Stimulated activated CD4-positive, alpha-beta T cell treated with anti-CD3 and anti-CD28 coated beads, Interleukin-2, amount 100 ng/mL, for 48 hours (primary cell): Measurements from ENCODE around the gene PPP2R2B.
"Not testable (repeated sequence)": the region's sequence is repeated elsewhere in the genome, so short reads cannot be mapped to it uniquely, and the experiment has no call there.

ENCODE experiments used
- DNase-seq, 2 donors: peaks; one replicate each; pipeline ENCODE4 v3.0.0-alpha.2; 2020

The PPP2R2B gene

DNA sequence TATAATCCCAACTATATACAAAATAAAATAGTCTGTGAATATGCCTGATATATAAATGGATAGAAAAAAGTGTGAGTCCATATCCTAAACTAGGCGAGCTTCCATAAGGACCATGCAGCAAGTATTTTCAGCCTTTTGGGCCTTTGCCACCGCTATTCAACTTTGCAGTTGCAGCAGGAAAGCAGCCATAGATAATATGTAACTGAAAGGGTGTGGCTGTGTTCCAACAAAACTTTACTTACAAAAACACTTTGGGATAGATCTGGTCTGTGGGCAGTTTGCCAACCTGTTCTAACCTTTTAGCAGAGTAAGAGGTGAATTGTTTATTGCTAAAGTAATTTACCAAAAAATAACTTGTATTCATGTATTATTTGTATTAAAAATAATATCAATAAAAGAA is 234.8 kb downstream of the PPP2R2B start:
- DNase-seq = no peak

GRCh38 chr5:146642410-146642809 is 236.1 kb downstream of the PPP2R2B start:
- DNase-seq = no peak

DNA sequence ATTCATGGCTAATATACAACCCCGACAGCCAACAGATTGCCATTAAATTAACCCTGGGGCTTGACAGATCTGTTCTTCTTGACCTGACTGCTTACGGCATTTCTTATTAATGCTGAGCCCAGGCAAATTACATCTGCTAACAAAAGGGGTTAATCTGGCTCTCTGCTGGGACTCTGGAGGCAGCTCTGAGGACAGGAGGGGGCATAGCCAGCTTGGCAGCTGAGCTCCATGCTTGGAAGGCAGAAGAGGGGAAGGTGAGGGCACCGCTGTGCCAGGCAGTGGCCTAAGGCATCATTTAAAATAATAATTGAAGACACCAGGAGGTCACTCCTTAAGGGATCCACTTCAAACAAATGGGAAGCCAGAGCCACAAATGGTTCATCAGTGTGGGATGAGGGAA is 236.6 kb downstream of the PPP2R2B start:
- no peak for DNase-seq

- no peak for DNase-seq
These were observed 238.2 kb downstream of the PPP2R2B start for GRCh38 chr5:146640285-146640896.

GRCh38 chr5:146635443-146635842 is 243.1 kb downstream of the PPP2R2B start:
- DNase-seq = no peak

GRCh38 chr5:146633323-146633764 is 245.2 kb downstream of the PPP2R2B start:
- DNase-seq = no peak

DNA sequence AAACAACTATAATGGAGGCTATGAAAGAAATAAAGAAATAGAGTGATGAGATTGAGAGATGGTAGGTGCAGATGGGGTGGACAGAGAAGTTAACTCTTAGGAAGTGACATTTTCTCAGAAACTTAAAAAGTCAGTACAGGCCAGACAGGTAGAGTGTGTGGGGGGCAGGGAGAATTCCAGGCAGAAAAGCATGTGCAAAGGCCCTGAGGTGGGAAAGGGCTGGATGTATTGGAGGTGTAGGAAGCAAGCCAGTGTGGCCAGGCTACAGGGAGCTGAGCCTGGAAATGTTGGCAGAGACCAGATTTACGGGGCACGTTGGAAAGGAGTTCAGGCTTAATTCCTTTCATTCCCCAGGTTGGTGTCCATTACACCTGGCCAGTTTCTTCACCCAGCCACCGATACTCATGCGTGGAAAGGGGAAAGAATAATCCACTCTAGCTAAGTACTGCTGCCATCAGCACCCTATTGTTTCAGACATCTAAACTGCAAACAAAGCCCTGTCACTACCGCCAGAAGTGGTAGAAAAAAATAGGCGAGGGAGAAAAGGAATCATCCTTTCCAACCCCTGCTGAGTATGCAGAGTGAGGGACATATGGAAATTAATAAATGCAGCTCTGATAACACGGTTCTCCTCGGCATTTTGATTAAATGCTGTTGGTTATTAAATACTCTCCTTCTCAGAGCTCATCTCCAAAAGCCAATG is 245.8 kb downstream of the PPP2R2B start:
- no peak for DNase-seq

- no peak for DNase-seq
These were observed 248.1 kb downstream of the PPP2R2B start for GRCh38 chr5:146630472-146630871.

DNA sequence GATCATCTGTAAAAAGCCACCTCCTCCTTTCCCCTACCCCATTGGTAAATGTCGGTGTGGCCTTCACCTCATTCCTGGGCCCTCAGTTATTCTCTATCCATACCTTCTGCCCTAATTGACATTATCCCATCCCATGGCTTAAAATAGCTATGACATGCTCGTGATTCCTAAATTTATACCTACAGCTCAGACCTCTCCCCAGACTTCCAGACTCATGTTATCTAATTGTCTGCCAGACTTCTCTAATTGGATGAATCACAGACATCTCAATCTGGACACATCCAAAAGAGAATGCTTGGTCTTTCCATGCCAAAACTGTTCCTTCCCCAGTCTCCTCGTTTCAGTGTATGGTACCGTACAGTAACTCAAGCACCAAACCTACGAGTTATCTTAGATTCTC is 249.6 kb downstream of the PPP2R2B start:
- no peak for DNase-seq

DNA sequence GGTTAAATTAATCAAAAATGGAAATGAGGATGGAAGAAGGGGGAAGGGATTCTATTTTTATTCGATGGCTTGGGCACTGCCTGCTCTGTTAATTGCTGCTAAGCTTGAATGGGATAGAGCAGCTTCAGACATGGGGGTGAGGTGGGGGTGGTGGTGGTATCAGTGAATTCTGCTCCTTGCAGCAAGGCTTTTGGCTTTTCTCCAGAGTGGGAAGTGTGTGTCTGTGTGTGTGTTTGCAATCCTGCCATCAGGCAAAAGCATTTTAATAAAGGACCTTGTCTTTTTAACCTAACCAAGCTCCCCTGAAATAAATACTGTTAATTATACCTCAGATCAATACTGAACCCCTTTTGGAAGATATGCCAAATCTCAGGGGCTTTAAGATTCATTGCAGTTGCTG is 251.6 kb downstream of the PPP2R2B start:
- no peak for DNase-seq

DNA sequence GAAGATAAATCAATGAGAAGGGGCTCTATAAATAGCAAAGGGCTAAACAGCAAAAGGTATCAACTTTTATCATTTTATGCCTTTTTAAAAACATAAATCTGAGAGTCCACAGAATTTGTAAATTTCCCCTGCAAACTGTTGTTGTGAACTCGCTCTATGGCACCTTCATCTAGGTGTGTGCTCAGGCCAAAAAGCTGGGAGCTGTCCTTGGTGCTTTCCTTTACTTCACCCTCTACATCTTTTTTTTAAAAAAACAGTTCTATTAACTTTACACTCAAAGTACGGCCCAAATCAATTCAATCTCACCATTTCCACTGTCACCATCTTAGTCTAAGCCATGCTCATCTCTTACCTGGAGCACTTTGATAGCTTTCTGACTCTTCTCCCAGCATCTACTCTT is 254.4 kb downstream of the PPP2R2B start:
- DNase-seq = no peak

DNA sequence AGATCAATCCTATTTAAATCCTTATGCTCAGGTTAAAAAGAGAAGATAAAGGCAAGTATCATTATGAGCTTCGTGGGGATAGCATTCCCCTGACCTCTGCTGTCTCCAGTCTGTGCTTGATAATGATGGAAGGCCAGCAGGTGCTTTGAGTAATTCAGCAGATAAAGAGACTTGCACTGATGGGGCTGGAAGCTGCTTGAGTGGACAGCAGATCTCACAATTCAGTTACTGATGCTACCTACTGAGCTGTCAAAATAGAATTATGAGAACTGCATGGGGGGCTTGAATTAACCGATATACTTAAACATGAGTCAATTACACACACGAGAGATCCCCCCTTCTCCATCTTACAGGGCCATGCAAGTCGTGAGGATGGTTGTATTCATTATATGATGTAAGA is 254.9 kb downstream of the PPP2R2B start:
- DNase-seq = no peak

DNA sequence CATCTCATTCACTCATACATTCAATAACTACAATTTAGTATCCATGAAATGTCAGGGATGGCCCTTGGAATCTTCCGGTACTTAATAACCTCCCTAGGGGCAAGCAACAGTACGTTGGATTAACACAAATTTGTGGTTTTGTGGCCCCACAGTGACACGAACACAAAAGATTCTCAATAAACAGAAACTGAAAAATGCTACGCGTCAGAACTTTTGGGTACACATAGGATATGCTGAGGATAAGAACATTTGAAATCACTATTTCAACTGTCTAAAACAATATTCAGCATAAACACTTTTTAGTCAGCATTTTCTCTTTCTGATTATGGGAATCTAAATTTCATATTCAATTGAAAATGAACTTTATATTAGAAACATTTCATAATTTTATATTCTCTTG is 255.5 kb downstream of the PPP2R2B start:
- DNase-seq = no peak

- DNase-seq = no peak
These were observed 256.2 kb downstream of the PPP2R2B start for GRCh38 chr5:146622391-146622790.

DNA sequence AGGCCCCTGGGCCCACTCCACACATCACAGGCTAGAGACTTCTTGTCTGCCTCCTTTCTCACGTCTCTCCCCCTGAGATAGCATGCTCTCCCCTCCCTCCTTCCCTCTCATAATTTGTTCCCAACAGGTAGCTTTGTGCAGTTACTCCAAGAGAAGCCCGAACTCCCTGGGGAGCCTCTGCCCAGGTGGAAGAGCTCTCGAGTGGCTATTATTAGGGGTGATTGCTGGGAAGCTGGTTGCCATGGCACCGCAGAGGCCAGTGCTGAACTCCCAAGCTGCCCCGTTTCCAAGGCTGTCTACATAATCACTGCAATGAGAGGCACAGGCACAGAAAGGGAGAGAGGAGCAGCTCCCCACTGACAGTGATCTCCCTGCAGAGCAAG is 257.9 kb downstream of the PPP2R2B start:
- no peak for DNase-seq

DNA sequence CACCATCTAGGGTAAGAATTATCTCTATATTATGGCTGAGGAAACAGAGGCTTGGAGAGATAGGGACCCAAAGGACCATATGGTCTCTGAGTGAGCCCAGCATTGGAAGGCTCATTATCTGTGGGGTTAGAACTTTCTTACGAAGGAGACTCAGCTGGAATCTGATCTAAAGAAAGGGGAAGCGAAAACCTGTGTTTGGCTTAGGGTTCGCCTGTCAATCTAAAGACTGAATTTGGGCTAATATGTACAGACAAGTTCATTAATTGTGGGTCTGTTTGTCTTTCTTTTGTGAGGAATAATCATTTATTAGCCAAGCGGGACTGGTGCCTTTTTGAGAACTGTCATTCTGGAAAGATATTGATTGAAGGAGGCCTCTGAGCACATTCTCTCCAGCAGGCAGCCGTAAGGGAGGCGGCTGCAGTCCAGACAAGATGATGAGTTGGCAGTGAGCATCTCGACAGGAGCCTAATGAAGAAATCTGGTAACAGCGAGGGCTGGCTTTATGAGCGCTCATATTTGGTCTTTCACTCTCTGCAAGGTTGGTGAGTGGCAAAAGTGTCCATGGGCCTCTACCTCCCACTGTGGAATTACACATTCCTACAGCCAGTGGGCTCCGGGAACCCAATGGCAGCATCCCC is 258.4 kb downstream of the PPP2R2B start:
- DNase-seq = no peak

GRCh38 chr5:146618434-146618833 is 260.1 kb downstream of the PPP2R2B start:
- no peak for DNase-seq

DNA sequence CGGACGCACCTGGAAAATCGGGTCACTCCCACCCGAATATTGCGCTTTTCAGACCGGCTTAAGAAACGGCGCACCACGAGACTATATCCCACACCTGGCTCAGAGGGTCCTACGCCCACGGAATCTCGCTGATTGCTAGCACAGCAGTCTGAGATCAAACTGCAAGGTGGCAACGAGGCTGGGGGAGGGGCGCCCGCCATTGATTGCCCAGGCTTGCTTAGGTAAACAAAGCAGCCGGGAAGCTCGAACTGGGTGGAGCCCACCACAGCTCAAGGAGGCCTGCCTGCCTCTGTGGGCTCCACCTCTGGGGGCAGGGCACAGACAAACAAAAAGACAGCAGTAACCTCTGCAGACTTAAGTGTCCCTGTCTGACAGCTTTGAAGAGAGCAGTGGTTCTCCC is 268.8 kb downstream of the PPP2R2B start:
- not testable (repeated sequence) for DNase-seq

DNA sequence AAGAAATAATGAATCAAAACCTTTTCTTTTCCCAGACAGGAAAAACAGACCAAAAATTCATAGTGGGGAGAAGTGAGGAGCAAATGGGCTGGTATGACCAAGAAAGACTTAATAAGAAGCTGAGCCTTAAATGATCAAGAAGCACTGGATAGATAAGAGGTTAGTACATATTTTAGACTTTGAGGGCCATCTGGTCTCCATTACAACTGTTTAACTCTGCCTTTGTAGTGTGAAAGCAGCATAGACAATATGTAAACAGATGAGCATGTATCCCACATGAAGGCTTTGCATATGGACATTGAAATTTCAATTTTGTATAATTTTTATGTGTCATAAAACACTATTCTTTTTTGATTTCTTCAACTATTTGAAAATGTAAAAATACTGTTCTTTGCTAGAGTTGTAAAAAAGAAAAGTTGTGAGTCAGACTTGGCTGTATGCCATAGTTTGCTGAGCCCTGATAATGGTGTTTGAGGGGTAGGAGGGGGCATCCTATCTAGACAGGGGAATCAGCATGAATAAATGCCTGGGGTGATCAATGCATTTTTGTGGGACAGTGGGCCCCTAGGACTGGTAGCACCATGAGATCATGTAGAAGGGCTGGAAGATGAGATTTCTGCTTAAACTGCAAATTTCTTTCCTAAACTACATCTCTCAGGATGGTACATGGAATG is 270.8 kb downstream of the PPP2R2B start:
- no peak for DNase-seq

DNA sequence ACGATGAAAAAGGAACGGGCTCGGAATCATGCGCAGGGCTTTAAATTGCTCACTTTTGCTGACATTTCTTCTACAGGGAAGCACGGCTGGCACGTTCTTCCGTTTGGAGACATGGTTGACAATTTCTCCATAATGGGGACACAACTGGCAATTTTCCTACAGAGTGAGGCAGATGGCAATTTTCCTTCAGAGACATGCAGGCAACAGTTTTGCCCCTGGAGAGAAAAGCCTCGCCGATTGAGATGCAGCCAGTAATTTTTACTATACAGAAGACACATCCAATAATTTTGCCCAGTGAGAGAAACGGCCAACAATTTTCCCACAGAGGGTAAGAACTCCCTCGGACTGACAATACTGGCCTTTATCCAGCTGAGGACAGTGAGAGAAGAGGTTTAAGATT is 271.7 kb downstream of the PPP2R2B start:
- no peak for DNase-seq

- DNase-seq = no peak
These were observed 278.2 kb downstream of the PPP2R2B start for GRCh38 chr5:146600376-146600775.

- DNase-seq = no peak
These were observed 279.3 kb downstream of the PPP2R2B start for GRCh38 chr5:146599261-146599660.

DNA sequence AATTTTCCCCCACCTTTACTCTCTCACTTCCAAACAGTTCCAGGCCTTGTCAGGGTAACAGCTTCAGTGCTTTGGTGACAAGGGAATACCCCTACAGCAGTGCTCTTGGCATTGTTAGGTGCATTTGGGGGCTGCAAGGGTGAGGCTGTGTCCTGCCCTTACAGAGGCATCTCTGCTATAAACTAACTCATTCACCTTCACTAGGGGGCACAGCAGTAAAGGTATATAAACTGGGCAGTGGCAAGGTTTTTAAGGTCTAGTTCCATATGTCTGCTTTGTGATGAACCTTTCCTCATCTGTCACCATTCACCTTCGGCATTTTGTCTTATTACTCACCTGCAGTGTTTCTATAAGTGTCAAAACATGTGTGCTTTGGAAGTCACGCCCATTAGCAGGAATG is 283.5 kb downstream of the PPP2R2B start:
- no peak for DNase-seq

DNA sequence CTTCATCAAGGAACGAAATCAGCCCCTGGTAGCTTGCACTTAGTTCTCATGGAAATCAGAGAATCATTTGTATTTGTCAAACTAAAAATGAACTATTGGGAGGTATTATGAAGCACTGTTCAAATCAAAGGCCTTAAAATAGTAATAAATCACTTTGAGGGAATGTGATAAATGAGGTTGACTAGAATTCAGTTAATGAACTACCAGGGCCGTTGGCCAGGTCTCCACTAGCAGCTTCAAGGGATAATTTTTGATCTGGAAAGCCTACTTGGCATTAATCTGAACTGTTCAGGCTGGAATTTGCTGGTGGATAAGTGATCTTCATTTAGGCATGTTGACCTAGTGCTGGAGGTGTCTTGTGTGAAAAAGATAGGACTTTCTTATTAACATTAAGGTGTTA is 286.2 kb downstream of the PPP2R2B start:
- DNase-seq = no peak
